SK-N-MC (cell line): ENCODE measurements around the gene ZNF341.

ENCODE experiments used
- EZH2 ChIP-seq: fragments of 200-600 bp; sonication (generic); IDR thresholded peaks from one replicate; pipeline ENCODE4 v1.6.1; 2017; ENCODE audit warnings: antibody characterized with exemption
- FOXP2 ChIP-seq: optimal IDR thresholded peaks from 2 replicates; pipeline ENCODE3; 2011; ENCODE audit warnings: mild to moderate bottlenecking, moderate library complexity; ENCODE audit not compliant: insufficient read depth; ENCODE audit errors: extremely low read length, control extremely low read depth
- POLR2AphosphoS5 ChIP-seq: IDR thresholded peaks from 2 replicates; pipeline ENCODE4 v1.6.1; 2012; ENCODE audit warnings: mild to moderate bottlenecking, low read depth, low read length, borderline replicate concordance

GRCh38 chr20:33816191-33816590 lies 84.4 kb downstream of the ZNF341 start:
- no peak for TF ChIP-seq EZH2
- TF ChIP-seq POLR2AphosphoS5, result no peak
- TF ChIP-seq FOXP2, result no peak
